K562 (cell line): Measurements from ENCODE around the gene CNKSR1. TPM values are rescaled to one million over a fixed set of nuclear protein-coding genes. Genes with fewer than 3 reads are reported as not detected.
A peak's percentile ranks its signal among the peaks of the same experiment; 100 is the strongest.

Experiments used
- ATF6 ChIP-seq: sonication (generic); formaldehyde crosslinking; IDR thresholded peaks from 2 replicates; pipeline ENCODE4 v1.4.0; 2020; ENCODE audit warnings: mild to moderate bottlenecking, missing genetic modification reagents
- CBFA2T2 ChIP-seq: fragments of 450-650 bp; conservative IDR thresholded peaks from 2 replicates; pipeline ENCODE4 v1.6.1; 2017; ENCODE audit warnings: mild to moderate bottlenecking
- E4F1 ChIP-seq: fragments of 250-450 bp; sonication (Bioruptor Pico); IDR thresholded peaks from 2 replicates; pipeline ENCODE4 v1.5.0; 2021; ENCODE audit warnings: mild to moderate bottlenecking, borderline replicate concordance
- FOXM1 ChIP-seq, 2 experiments: fragments of 450-650 bp in 1 of 2; sonication (generic) in 1 of 2; formaldehyde crosslinking in 1 of 2; IDR thresholded peaks; 2 replicates each; pipeline versions ENCODE4 v1.6.1 to v1.9.0; 2017 to 2022; ENCODE audit warnings: low read depth in 2 of 2, mild to moderate bottlenecking in 2 of 2, missing genetic modification reagents in 1 of 2, moderate library complexity in 1 of 2
- LCOR ChIP-seq: sonication (generic); formaldehyde crosslinking; IDR thresholded peaks from 2 replicates; pipeline ENCODE4 v1.8.0; 2022; ENCODE audit warnings: mild to moderate bottlenecking, missing genetic modification reagents
- MGA ChIP-seq: fragments of 450-650 bp; IDR thresholded peaks from 2 replicates; pipeline ENCODE4 v1.6.1; 2016; ENCODE audit warnings: mild to moderate bottlenecking, moderate library complexity
- RCOR1 ChIP-seq, 2 experiments: IDR thresholded peaks; 2 replicates each; pipeline ENCODE4 v1.6.1; 2012; ENCODE audit warnings: low read depth in 2 of 2, low read length in 2 of 2, borderline replicate concordance in 1 of 2, improper control_type of control experiment in 1 of 2
- U2AF2 ChIP-seq: fragments of 200-400 bp; formaldehyde crosslinking; optimal IDR thresholded peaks from 2 replicates; pipeline ENCODE3; 2017; ENCODE audit warnings: low read depth, mild to moderate bottlenecking, low read length
- ZNF146 ChIP-seq: IDR thresholded peaks from one replicate; pipeline ENCODE4 v1.6.1; 2018; ENCODE audit warnings: missing compliant biosample characterization; ENCODE audit not compliant: unreplicated experiment
- polyA plus RNA-seq, 8 experiments: library from polyadenylated mRNA; depleted of rRNA in 4 of 8; stranded (reverse) in 5 of 8; unstranded in 3 of 8; fragments of >200 nt; fragmentation: Nextera tagmentation in 2 of 8; fragmentation: Illumina TruSeq in 1 of 8; extraction: Ambion mirVana in 2 of 8; extraction: Trizol in 1 of 8; gene quantifications; 2 replicates each; pipeline versions ENCODE4 v1.2.1 to v1.2.3, GENCODE V29; 2011 to 2014; ENCODE audit warnings: inconsistent platforms in 1 of 8, missing spikeins in 1 of 8
- total RNA-seq, 7 experiments: library from RNA; depleted of rRNA in 6 of 7; stranded (reverse); fragments of >200 nt in 6 of 7; fragmentation: Illumina TruSeq in 2 of 7; extraction: Trizol in 2 of 7; gene quantifications; 2 replicates each; pipeline versions ENCODE4 v1.2.1 to v1.2.3, GENCODE V29; 2011 to 2021; ENCODE audit warnings: low replicate concordance in 1 of 7

Gene CNKSR1
- total and polyA plus RNA-seq, 9 of the 15 experiments (the other 6 are each of a cell fraction or from before 2014, with no cell fraction given): 0.03 to 2.8 (median 1.1) TPM

- TF ChIP-seq E4F1 (CRISPR knock-in tag) (no peak), MGA (peak; percentile 48), FOXM1 (IDR thresholded peaks at IDR 0.05; ENCODE audit: low read depth) (no peak), FOXM1 (CRISPR knock-in tag; IDR thresholded peaks at IDR 0.05; ENCODE audit: low read depth) (0 out of 2 replicates have a peak, but pooled peaks have one; percentile 40), RCOR1 (IDR thresholded peaks at IDR 0.05; ENCODE audit: borderline replicate concordance in 1 of 2, low read depth in 2 of 2, low read length in 2 of 2) (peak in 1 of 2 experiments; percentile 48; a peak in 1 of 4 replicates), LCOR (CRISPR knock-in tag) (peak; percentile 35; the same call in 1 of the 2 replicates), CBFA2T2 (peak; percentile 30), ZNF146 (no peak), U2AF2 (no peak), ATF6 (CRISPR knock-in tag) (0 out of 2 replicates have a peak, but pooled peaks have one; percentile 46)
Observed at GRCh38 chr1:26164036-26164860, 13.0 kb upstream of the CNKSR1 start (continued).
